ENCODE measurements around the gene PKM.
A peak's percentile ranks its signal among the peaks of the same experiment; 100 is the strongest.
"Not testable (repeated sequence)": the region's sequence is repeated elsewhere in the genome, so short reads cannot be mapped to it uniquely, and the experiment has no call there.

The PKM gene

DNA sequence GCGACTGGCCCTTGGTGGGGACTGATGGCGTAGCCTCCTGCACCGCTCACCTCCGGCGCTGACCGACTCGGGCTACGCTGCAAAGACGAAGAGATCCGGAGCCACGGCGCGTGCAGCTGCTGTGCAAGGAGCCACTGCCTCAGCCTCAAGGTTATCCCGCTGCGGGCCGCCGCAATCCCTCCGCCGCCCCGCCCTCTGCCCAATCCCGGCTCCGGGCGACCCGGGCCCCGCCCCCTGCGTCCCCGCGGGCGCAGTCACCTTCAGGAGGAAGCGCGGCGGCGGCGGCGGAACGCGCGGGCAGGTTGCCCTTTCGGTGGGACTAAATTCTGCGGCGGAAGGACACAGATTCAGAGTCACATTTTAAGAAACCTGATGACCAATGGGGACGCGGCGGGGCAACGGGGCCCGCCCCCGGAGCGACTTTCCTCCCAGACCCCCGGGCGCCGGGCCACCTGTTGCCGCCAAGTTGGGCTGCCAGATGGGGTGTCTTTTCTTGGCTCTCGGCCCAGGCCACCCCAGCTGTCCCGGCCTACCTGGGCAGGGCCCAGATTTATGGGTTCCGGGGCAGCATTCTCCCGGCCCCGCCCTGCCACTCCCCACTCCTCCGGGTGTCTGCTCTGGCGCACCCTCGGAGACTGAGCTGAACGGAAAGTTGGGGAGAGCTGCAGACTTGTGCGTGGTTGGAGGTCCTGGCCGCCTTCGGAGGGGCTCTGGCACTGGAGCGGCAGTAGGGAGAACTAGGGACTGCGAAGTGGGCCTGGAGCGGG, at the start of gene PKM:
TSS of gene PKM (minus strand) at position 125 of the 767 bp plus-strand sequence. CDS start 12,093 bp downstream, outside the sequence.
- DNase-seq = peak; percentile 92

DNA sequence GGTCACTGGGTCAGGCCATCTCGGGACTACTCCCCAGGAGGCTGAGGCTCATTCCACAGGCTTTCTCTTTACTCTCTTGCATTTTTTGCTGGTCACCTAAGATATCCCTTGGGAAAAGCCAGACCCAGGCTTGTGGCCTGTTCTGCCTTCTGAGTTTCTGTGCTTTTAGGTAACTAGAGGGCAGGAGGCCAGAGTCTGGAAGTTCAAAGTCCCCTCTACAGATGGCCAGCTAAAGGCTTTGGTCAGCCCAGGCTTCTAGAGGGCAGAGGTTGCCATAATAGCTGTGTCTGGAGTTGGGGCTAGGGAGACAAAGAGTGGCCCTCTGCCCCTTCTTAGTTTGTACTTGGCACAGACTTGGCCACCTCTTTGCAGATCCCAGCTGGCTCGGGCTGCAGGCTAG, 49.8 kb upstream of the PKM start:
- DNase-seq = no peak

DNA sequence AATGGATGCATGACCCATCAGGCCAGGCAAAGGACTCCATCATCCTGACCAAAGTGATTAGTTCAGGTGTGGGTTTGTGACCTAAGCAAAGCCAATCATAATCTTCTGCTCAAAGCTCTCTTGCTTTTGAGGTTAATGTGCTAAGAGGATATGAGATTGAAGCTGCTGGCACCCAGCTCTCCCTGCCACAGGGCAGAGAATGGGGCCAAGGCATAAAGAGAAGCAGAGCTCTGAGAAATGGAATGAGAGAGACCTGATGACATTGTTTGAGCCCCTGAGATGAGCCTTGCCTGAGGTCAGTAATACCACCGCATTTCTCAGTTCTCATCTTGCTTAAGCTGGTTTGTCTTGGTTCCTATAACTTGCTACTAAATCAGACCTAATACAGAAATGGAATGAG, 47.7 kb upstream of the PKM start:
- no peak for DNase-seq

DNA sequence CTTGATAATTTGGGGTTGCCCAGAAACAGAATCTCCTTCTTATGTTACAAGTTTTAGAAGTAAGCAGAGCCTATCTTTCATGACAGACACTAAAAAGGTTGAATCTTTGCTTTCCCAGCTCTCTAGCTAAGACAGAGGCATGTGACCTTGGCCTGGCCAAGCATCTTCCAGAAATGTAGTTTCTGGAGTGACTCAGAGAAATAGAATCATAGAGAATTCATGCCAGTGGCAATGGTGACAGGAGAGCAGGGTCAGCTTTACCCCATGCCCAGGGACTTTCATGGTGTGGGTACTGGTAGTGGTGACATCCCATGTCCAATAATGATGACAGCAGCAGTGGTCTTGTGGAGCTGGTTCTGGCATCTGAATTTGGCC, 45.3 kb upstream of the PKM start:
- DNase-seq = no peak

DNA sequence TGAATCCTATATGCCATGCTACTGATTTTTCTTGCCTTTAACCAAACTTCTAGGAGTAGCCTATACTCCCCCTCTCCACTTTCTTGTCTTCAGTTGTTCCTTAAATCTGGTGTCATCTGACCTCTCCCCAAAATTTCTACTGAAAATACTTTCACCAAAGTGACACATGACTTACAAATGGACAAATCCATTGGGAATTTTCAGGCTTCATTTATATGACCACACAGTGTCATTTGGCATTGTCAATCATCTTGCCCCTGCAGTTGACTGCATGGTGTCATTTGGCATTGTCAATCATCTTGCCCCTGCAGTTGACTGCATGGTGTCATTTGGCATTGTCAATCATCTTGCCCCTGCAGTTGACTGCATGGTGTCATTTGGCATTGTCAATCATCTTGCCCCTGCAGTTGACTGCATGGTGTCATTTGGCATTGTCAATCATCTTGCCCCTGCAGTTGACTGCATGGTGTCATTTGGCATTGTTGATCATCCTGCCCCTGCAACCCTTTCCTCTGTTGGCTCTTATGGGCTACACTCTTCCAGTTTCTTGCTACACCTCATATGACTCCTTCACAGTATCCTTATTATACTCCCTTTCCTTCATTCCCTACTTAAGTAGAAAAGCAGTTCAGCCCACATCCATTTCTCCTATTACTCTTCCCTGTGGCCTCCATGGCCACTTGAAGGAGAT, 44.8 kb upstream of the PKM start:
- not testable (repeated sequence) for DNase-seq

DNA sequence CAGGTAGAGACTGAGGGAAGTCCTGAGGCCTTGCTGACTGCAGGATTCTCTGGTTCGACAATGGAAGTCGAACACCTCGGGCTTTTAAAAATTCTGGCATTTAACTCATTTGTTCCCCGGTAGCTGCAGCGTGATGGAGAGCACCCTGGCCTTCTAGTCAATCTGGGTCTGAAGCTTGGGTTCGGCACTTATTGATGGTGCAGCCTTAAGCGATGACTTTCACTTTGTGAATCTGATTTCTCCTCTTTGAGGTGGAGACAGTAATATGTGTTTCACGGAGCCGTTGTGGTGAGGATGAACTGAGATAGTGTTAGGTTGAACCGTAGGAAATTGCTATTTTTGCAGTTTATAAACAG, 42.0 kb upstream of the PKM start:
- DNase-seq = no peak

DNA sequence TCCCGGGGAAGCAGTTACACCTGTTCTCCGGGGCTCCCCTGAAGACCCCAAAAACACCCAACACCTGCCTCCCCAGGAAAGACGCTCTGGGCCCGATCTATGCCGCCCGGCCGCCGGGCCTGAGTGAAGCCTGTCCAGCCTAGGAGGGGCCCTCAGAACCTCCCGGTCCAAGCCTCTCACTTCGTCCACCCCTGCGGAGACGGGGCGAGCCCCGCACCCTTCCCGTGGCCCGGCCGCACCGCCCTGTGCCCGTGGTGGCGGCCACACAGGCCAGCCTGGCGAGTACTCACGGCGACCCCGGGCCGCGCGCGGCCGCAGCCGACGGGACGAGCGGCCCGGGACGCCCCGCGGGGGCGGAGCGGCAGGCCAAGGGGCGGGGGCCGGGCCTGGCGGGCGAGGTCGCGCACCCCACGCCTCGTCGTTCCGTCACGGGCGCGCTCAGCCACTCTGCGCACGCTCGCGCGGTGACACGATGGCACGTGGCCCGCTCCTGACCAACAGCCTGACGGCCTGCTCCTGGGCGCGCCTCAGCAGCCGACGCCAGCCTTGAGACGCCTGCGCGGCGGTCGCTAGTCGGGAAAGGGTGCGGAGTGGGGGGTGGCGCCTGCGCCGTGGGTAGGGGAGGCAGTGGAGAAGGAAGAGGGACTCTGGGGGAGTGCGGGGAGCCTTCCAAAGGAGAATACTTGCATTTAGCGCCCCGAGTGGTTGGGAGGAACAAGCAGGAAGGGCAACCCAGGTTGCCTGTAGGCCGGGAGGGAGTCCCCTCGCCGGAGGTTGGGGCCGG, 41.4 kb upstream of the PKM start, which contains the start of gene PARP6:
TSS of gene PARP6 (minus strand) at position 342 of the 784 bp plus-strand sequence. CDS start 5,077 bp downstream, outside the sequence.
- peak; percentile 98 for DNase-seq

DNA sequence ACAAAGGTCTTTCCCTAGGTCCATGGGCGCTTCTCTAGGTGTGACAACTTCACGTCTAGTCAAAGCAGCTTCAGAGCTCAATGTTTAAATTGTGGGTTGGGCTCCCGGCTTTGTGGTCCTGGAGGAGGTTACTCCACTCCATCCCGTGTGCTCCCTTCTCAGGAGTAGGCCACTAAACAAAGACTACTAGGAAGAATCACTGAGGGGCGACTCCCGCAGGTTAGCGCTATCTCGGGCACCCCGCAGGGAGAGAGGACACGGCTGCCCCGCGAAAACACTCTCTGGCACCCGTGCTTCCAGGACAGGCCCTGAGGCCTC, 40.9 kb upstream of the PKM start:
- no peak for DNase-seq

DNA sequence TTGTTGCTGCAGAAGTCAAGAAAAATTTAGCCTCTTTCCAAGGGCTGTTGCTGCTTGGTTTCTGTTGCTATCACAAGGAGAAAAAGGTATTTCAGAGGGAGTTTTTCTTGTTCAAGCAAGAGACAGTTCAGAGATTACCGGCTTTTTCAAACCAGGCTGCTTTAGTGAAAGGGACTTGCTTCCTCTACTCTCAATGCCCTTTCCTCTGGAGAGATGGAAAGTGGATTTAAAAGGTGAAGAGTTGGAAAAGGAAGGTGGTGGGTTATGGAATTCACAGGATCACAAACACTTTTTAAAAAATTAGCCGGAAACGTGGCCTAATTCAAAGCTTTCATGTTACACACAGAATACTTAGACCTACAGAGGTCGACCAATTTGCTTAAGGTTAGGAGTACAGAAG, 40.2 kb upstream of the PKM start:
- DNase-seq = no peak

DNA sequence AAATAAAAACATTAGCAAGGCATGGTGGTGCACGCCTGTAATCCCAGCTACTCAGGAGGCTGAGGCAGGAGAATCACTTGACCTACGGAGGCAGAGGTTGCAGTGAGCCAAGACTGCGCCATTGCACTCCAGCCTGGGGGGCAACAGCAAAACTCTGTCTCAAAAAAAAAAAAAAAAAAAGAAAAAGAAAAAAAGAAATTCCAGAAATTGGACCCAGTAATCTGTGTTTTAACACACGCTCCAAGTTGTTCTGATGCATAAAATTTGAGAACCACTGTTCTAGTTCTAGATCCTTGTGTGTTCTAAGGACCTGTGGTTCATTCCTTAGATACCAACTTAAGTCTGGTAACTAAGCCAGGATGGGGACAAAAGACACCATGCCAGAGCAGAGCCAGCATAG, 38.7 kb upstream of the PKM start:
- DNase-seq = no peak

DNA sequence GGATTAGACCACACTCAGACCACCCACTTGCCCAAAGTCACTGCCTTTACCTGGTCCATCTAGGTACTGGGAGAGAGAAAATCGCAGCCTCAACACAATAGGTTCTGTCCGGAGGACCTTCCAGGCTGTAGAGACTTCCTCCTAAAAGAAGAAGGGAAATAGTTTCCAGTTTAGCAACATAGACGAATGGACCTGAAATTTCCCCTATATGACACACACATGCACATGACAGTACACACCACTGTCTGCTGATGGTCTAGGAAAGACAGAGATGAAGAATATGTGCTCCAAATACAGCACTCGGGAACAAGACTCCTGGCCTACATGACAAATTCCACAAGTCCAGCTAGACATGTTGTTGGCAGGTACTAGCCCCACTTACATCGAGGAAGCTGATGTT, 34.0 kb upstream of the PKM start:
- DNase-seq = no peak

DNA sequence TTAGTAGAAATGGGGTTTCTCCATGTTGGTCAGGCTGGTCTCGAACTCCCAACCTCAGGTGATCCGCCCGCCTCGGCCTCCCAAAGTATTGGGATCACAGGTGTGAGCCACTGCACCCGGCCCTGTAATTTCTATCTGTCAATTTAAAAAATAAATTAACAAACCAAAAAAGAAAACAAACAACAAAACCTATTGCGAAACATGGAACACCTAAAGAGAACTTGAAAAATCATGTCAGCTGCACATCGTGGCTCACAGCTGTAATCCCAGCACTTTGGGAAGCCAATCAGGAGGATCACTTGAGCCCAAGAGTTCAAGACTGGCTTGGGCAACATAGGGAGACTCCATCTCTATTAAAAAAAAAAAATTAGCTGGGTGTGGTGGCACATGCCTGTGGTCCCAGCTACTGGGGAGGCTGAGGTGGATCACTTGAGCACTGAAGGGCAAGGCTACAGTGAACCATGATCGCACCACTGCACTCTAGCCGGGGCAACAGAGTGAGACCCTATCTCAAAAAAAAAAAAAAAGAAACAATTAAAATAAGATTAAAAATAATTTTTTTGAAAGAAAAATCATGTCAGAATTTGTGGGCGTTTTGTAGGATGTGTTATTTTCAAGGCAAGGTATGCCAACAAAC, 21.8 kb upstream of the PKM start:
- DNase-seq = no peak

DNA sequence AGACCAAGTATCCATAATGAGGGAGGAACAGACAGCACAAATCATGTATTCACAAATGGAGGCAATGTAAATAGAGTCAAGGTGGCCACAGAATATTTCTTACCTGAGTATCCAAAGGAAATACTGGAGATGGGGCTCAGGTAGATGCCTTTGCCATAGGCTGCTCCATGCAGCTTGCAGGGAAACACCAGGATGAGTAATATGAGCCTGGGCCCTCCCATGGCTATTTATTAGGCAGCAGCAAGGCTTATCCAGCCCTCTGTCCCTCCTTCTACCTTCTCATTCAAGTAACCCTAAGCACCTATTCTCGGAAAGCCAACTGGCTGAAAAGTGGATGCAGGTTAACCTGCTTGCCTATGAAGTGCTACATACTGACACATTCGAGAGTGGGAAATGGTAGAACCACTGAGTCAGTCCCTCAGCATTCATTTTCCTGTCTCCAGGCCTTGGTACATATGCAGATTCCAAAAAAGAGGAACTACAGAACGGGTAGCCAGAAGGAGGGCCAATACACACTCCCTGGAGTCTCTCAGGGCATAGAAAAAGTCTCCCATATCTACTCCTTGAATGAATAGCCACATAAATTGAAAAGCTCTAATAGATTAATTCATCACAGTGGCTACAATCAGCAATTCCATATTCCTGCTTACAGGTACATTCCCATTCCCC, 18.3 kb upstream of the PKM start:
- DNase-seq = no peak

DNA sequence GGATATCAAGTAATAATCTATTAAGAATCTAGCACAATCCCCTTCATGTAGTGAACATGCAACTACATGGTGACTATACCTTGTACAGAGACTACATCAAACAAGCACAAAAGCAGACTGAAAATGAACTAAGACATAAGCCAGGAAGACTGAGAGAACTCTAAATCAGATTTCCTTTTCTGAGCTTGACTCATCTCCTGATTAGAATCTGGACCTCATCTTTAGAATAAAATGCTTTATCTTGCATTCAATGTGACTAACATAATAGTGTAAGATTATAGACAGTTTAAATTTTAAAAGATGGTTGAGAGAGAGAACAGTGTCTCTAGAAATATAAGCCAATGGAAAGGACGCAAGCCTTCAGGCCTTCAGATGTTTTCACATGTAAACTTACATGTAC, 17.5 kb upstream of the PKM start:
- no peak for DNase-seq

DNA sequence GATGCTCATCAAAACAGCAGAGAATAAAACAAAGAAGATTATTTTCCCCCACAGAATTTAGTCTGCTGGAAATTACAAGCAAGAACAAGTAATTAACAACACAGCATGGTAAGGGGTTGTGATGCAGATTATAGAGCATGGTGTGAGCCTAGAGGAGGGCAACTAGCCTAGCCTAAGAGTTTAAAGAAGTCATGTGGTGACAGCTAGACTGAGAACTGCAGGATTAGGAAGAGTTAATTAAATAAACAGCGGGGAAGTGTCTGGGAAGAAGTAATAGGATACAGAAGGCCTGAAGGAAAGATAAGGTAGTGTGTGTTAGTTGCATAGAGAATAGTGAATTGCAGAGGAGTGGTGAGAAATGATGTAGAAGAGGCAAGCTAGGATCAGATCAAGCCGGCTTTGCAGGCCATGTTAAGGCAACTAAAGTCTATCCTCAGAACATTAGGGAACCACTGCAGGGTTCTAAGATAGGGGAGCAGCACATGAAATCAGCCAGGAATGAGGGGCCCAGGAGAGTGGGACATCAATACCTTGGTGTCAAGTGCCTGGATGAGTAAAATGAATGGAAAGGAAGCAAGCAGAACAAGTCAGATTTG, 11.9 kb upstream of the PKM start:
- no peak for DNase-seq

DNA sequence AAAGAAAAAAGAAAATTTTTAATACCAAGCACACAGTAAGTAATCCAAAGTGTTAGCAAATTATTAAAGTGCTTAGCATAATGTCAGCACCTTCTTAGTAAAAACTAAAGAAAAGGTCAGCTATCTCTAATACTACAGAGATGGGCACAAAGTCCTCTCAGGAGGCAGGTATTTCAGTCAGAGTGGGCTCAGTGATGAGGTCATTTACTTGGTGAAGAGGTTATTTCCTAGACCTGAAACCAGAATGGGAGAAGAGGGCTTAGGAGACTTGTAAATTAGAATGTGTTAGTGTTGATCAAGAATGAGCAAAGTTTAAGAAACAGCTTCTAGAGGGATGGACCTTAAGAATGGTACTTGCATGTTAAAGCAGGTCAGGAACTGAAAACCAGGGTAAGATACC, 8.7 kb upstream of the PKM start:
- DNase-seq = no peak

DNA sequence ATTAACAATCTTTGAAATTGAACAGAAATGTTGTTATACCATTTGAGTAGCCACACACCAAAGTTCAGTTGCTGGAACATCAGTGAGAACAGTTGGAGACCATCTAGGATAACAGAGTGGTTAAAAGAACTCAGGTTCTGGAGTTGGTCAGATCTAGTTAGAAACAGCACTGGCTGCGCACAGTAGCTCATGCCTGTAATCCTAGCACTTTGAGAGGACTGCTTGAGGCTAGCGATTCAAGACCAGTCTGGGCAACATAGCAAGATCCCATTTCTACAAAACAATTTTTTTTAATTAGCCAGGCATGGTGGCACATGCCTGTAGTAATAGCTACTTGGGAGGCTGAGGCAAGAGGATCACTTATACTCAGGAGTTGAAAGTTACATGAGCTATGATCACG, 7.6 kb upstream of the PKM start:
- DNase-seq = no peak

DNA sequence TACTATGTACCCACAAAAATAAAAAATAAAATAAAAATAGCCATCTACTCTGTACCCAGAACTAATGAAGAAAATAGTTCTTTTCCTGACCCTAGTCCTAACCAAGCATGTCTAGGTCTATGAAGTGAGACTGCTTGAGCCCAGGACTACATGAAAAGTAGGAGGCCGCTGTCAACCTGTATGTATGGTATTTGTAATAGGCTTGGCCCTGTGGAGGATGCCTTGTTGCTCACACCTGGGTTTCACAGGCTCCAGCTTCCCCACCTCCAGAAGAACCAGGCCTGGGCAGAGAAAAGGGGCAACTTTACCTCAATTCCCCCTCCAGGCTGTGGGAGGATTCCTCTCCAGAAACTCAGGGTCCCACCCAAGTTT, 6.8 kb upstream of the PKM start:
- no peak for DNase-seq

DNA sequence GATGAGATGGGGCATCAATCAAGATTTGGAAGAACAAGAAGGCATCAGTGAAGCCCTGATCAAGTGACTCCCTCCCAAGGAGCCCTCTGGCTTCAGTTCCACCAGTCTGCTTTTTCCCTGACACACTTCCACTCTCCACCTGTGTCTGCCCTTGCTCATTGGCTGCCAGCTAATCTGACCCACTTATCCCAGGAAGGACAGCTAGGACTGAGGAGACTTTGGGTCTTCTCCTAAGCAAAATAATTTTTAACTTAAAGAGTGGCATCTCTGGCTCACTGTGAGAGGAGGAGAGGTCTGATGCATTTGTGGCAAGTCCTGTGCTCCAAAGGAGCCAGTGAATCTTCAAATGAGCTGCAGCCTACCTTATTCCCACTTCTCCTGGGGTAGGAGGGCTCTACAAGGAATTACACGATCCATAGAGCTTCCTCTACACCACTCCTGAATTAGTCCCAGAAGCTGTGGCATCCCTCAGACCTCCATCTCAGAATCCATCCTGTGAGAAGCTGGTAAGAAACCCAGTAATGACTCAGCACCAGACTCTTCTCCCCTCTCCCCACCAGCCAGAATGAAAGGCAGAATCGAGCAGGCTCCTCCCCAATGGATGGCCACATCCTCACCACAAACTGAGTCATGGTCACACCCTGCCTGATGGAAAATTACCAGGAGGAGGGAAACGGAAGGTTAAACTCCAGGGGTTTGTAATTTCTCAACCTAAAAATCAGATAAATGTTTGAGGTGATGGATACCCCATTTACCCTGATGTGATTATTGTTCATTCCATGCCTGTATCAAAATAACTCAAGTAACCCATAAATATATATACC, 6.3 kb upstream of the PKM start:
- peak; percentile 29 for DNase-seq

DNA sequence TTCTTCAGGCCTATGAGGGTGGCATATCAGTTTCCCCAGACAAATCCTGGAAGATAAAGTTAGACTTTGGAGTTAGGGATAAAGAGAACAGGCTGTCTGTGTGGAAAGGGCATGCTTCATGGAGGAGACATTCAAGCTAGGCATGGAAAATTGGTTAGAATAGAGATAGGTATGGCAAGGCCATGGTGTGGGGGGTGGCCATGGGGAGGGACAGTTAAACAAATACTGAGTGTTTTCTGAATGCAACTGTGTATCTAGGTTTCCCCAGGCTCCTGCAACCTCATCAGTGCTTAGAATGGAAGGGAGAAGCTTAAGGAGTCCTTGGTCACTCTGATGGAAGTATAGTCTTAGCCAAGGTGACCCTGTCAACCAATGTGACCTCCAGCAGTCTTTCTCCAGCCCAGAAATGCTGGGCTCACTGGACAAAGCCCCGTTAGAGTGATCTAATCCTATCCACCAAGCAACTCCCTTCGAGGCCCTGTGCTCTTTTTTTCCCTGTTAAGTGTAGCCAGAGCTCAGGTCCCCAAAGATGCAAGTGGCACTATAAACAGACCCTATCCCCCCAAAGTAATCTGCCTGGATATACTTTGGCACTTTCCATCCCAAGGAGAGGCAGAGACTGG, 5.5 kb upstream of the PKM start:
- no peak for DNase-seq

DNA sequence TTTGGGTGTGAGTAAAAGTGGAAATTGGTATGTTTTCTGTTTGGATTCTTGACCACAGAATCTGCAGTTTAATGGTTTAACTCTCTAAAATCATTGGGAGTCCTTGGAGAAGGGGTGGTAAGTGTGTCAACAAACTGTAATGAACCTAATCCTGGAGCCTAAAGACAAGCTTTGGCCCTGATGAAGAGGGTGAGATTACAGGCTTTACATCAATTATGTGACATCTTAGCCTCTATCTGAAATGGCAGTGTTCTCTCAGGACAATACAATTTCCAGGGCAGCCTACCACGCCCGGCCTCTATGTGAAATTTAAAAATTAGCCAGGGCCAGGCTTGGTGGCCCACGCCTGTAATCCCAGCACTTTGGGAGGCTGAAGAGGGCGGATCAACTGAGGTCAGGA, 4.3 kb upstream of the PKM start:
- DNase-seq = no peak
